NCI-H460 (cell line): ENCODE data around the gene FTSJ1. TPM values are rescaled to one million over a fixed set of nuclear protein-coding genes. Genes with fewer than 3 reads are reported as not detected.

Experiments used
- DNase-seq: peaks from one replicate; pipeline ENCODE4 v3.0.0-alpha.2; 2016; ENCODE audit warnings: low read depth; ENCODE audit errors: extremely low read depth
- total RNA-seq: library from RNA; depleted of rRNA; stranded (reverse); fragments of >200 nt; shearing (Covaris generic); gene quantifications from 2 replicates; pipeline ENCODE4 v1.2.3, GENCODE V29; 2014

The FTSJ1 gene
- total RNA-seq, 1 experiment from 2014 or later = 74.8 TPM

- DNase-seq = no peak
Observed at GRCh38 chrX:48470110-48470832, 5.7 kb upstream of the FTSJ1 start, which contains the start of gene SLC38A5. Gene SLC38A5, minus strand, starts transcription at chrX:48470260. Its CDS starts 2,336 bp downstream, at chrX:48467924.

GRCh38 chrX:48470833-48471118 is 5.2 kb upstream of the FTSJ1 start:
- no peak for DNase-seq

GRCh38 chrX:48471504-48471903 is 4.5 kb upstream of the FTSJ1 start:
- no peak for DNase-seq

- DNase-seq = no peak
Observed at GRCh38 chrX:48472225-48472624, 3.8 kb upstream of the FTSJ1 start.

GRCh38 chrX:48472851-48473703 is 2.9 kb upstream of the FTSJ1 start:
- DNase-seq = no peak

GRCh38 chrX:48473704-48473990 is 2.4 kb upstream of the FTSJ1 start:
- DNase-seq = no peak

GRCh38 chrX:48474127-48474526 is 1.9 kb upstream of the FTSJ1 start:
- no peak for DNase-seq

GRCh38 chrX:48474581-48474980 is 1.4 kb upstream of the FTSJ1 start:
- no peak for DNase-seq

- no peak for DNase-seq
Observed at GRCh38 chrX:48475296-48475695, 703 bp upstream of the FTSJ1 start.

- no peak for DNase-seq
Observed at GRCh38 chrX:48476919-48477318, 920 bp downstream of the FTSJ1 start.

- no peak for DNase-seq
Observed at GRCh38 chrX:48477960-48478755, 2.2 kb downstream of the FTSJ1 start.

GRCh38 chrX:48478806-48479205 is 2.8 kb downstream of the FTSJ1 start:
- no peak for DNase-seq

GRCh38 chrX:48480142-48480541 is 4.1 kb downstream of the FTSJ1 start:
- DNase-seq = no peak

GRCh38 chrX:48480583-48480982 is 4.6 kb downstream of the FTSJ1 start:
- DNase-seq = no peak

- no peak for DNase-seq
Observed at GRCh38 chrX:48482526-48482925, 6.5 kb downstream of the FTSJ1 start.

- peak; percentile 56 for DNase-seq
Observed at GRCh38 chrX:48487362-48487798, 11.4 kb downstream of the FTSJ1 start.

- DNase-seq = no peak
Observed at GRCh38 chrX:48488034-48488433, 12.0 kb downstream of the FTSJ1 start.

GRCh38 chrX:48489296-48489695 is 13.3 kb downstream of the FTSJ1 start:
- no peak for DNase-seq

- no peak for DNase-seq
Observed at GRCh38 chrX:48489892-48490291, 13.9 kb downstream of the FTSJ1 start.

GRCh38 chrX:48490661-48491060 is 14.7 kb downstream of the FTSJ1 start:
- DNase-seq = no peak

GRCh38 chrX:48491809-48492208 is 15.8 kb downstream of the FTSJ1 start:
- DNase-seq = no peak
